HepG2 (cell line): ENCODE data around the gene UPB1. TPM values are rescaled to one million over a fixed set of nuclear protein-coding genes. Genes with fewer than 3 reads are reported as not detected.

Experiments
- ATAC-seq: fragments of 200-7000 bp; cut with Tn5 transposase; 3 replicates; pipeline ENCODE4 v1.9.1; 2020; ENCODE audit warnings: mild to moderate bottlenecking, moderate library complexity
- BruUV-seq: library from RNA; stranded (reverse); fragments of 400-500 nt; replicated peaks from 2 replicates; lab custom pipeline; 2021; lab: Mats Ljungman, UMichigan
- CTCF ChIA-PET: fragments of 300-600 bp; formaldehyde crosslinking; extraction: SDS; loops from one replicate; lab custom pipeline; 2021; ENCODE audit warnings: low total read pairs, inconsistent platforms, low intra/inter-chr PET ratio; lab: Yijun Ruan, JAX
- POLR2A ChIA-PET: fragments of 350-600 bp; sonication (Branson Sonifier 250); formaldehyde crosslinking; loops from one replicate; lab custom pipeline; 2020; ENCODE audit warnings: antibody characterized with exemption, inconsistent platforms; lab: Yijun Ruan, JAX
- DNase-seq: peaks from one replicate; pipeline ENCODE4 v3.0.0-alpha.2; 2015; ENCODE audit warnings: low spot score
- FAIRE-seq: peaks from 3 replicates; lab custom pipeline; 2011; peaks lifted over from hg19 to GRCh38; lab: Jason Lieb, UNC
- H2AFZ ChIP-seq: one replicate; pipeline ENCODE4 v1.6.1; 2011; ENCODE audit warnings: low read length, inconsistent platforms
- H3K27ac ChIP-seq: fragments of 300-600 bp; 3 replicates; pipeline ENCODE4 v1.8.0; 2011; ENCODE audit warnings: mixed run types, mild to moderate bottlenecking, mixed read lengths, low read length, inconsistent platforms; ENCODE audit not compliant: insufficient read depth; ENCODE audit errors: extremely low read length
- H3K27me3 ChIP-seq, 2 experiments: fragments of 200-600 bp in 1 of 2; 2 replicates in 1 of 2; 3 replicates in 1 of 2; pipeline versions ENCODE4 v1.6.0 to v1.8.0; 2011; ENCODE audit warnings: low read length in 2 of 2, mild to moderate bottlenecking in 2 of 2, moderate library complexity in 2 of 2, inconsistent platforms in 1 of 2; ENCODE audit not compliant: insufficient read depth in 2 of 2, control insufficient read depth in 1 of 2
- H3K36me3 ChIP-seq, 2 experiments: fragments of 200-600 bp in 1 of 2; replicated peaks in 1 of 2; 2 replicates in 1 of 2; 3 replicates in 1 of 2; pipeline versions ENCODE4 v1.5.1 to v1.8.0; 2011; ENCODE audit warnings: low read length in 2 of 2, inconsistent platforms in 1 of 2; ENCODE audit not compliant: insufficient read depth in 2 of 2, control insufficient read depth in 1 of 2
- H3K4me1 ChIP-seq: 2 replicates; pipeline ENCODE4 v1.5.1; 2012; ENCODE audit warnings: low read length, inconsistent platforms; ENCODE audit not compliant: insufficient read depth
- H3K4me2 ChIP-seq: 2 replicates; pipeline ENCODE4 v1.6.0; 2011; ENCODE audit warnings: low read depth, low read length, inconsistent platforms
- H3K4me3 ChIP-seq, 3 experiments: fragments of 200-600 bp in 1 of 3; sonication (generic), shearing (Covaris generic) in 1 of 3; replicated peaks in 1 of 3; 2 replicates each; pipeline ENCODE4 v1.5.1; 2011 to 2016; ENCODE audit warnings: low read length in 3 of 3, inconsistent platforms in 2 of 3, low read depth in 2 of 3, mild to moderate bottlenecking in 2 of 3, control low read depth in 1 of 3, mixed read lengths in 1 of 3; ENCODE audit not compliant: insufficient read depth in 1 of 3
- H3K79me2 ChIP-seq: one replicate; pipeline ENCODE4 v1.6.1; 2011; ENCODE audit warnings: low read length, inconsistent platforms; ENCODE audit not compliant: insufficient read depth
- H3K9ac ChIP-seq: 2 replicates; pipeline ENCODE4 v1.6.0; 2011; ENCODE audit warnings: mild to moderate bottlenecking, low read depth, low read length, inconsistent platforms; ENCODE audit not compliant: insufficient read depth
- H3K9me3 ChIP-seq: 2 replicates; pipeline ENCODE4 v1.5.1; 2012; ENCODE audit warnings: mild to moderate bottlenecking, low read length
- H4K20me1 ChIP-seq: 2 replicates; pipeline ENCODE4 v1.6.0; 2011; ENCODE audit warnings: inconsistent platforms, mild to moderate bottlenecking, low read length, moderate library complexity; ENCODE audit not compliant: insufficient read depth
- AGO2 ChIP-seq: fragments of 200-400 bp; formaldehyde crosslinking; optimal IDR thresholded peaks from 2 replicates; pipeline ENCODE3; 2017; ENCODE audit warnings: mild to moderate bottlenecking, low read depth, low read length, moderate library complexity
- AHR ChIP-seq: IDR thresholded peaks from 2 replicates; pipeline ENCODE4 v1.6.1; 2018; ENCODE audit warnings: missing genetic modification reagents, missing compliant biosample characterization
- KDM5B ChIP-seq: sonication (generic); formaldehyde crosslinking; IDR thresholded peaks from 2 replicates; pipeline ENCODE4 v1.4.0; 2020; ENCODE audit warnings: missing genetic modification reagents, mild to moderate bottlenecking, borderline replicate concordance
- KLF12 ChIP-seq: sonication (generic); formaldehyde crosslinking; IDR thresholded peaks from 2 replicates; pipeline ENCODE4 v1.4.0; 2020; ENCODE audit warnings: missing genetic modification reagents, borderline replicate concordance
- MEF2D ChIP-seq: sonication (generic); formaldehyde crosslinking; IDR thresholded peaks from 2 replicates; pipeline ENCODE4 v1.5.1; 2020; ENCODE audit warnings: mild to moderate bottlenecking, missing genetic modification reagents
- POLR2G ChIP-seq: fragments of 200-400 bp; formaldehyde crosslinking; IDR thresholded peaks from 2 replicates; pipeline ENCODE4 v1.6.1; 2018; ENCODE audit warnings: mild to moderate bottlenecking, low read depth, low read length, moderate library complexity
- TSC22D2 ChIP-seq: sonication (generic); formaldehyde crosslinking; IDR thresholded peaks from 2 replicates; pipeline ENCODE4 v1.5.1; 2020; ENCODE audit warnings: missing genetic modification reagents, mild to moderate bottlenecking, borderline replicate concordance
- ZFP37 ChIP-seq: sonication (generic); formaldehyde crosslinking; IDR thresholded peaks from 2 replicates; pipeline ENCODE4 v1.4.0; 2020; ENCODE audit warnings: missing genetic modification reagents, borderline replicate concordance
- ZNF30 ChIP-seq: sonication (generic); formaldehyde crosslinking; IDR thresholded peaks from 2 replicates; pipeline ENCODE4 v1.5.0; 2020; ENCODE audit warnings: mild to moderate bottlenecking, missing genetic modification reagents
- ZNF326 ChIP-seq: sonication (generic); formaldehyde crosslinking; IDR thresholded peaks from 2 replicates; pipeline ENCODE4 v1.4.0; 2020; ENCODE audit warnings: missing genetic modification reagents, borderline replicate concordance
- ZNF329 ChIP-seq: sonication (generic); formaldehyde crosslinking; IDR thresholded peaks from 2 replicates; pipeline ENCODE4 v1.9.0; 2021; ENCODE audit warnings: low read depth, mild to moderate bottlenecking, missing genetic modification reagents
- ZNF607 ChIP-seq: sonication (generic); formaldehyde crosslinking; IDR thresholded peaks from 2 replicates; pipeline ENCODE4 v1.5.1; 2020; ENCODE audit warnings: missing genetic modification reagents, mild to moderate bottlenecking, borderline replicate concordance
- ZNF790 ChIP-seq: sonication (generic); formaldehyde crosslinking; IDR thresholded peaks from 2 replicates; pipeline ENCODE4 v1.8.0; 2022; ENCODE audit warnings: missing genetic modification reagents, mild to moderate bottlenecking, borderline replicate concordance
- WGBS: methylation state at CpG from one replicate; pipeline ENCODE4 v1.1.6; 2017; ENCODE audit warnings: low lambda C conversion rate; 5-methylcytosine and 5-hydroxymethylcytosine counted together
- in situ Hi-C: cut with HindIII; loops from 2 replicates; pipeline ENCODE4 v1.10.0; 2017; ENCODE audit warnings: low pct_unique_long_range_greater_than_20kb; ENCODE audit not compliant: extremely low pct_ligation_motif_present
- intact Hi-C: fragments of 100-400 bp; cut with micrococcal nuclease; formaldehyde crosslinking; loops from one replicate; pipeline ENCODE4 v1.10.0; 2022; ENCODE audit not compliant: unreplicated experiment
- polyA plus RNA-seq, 8 experiments: library from polyadenylated mRNA; depleted of rRNA in 3 of 8; stranded (reverse) in 7 of 8; unstranded in 1 of 8; fragments of >200 nt; fragmentation: Illumina TruSeq in 4 of 8; extraction: Trizol in 4 of 8; gene quantifications; 2 replicates each; pipeline versions ENCODE4 v1.2.1 to v1.2.3, GENCODE V29; 2011 to 2016; ENCODE audit warnings: low read depth in 4 of 8, missing spikeins in 1 of 8, mixed read lengths in 1 of 8; ENCODE audit not compliant: insufficient read depth in 1 of 8
- total RNA-seq, 5 experiments: library from RNA; depleted of rRNA; stranded (reverse); fragments of >200 nt; fragmentation: Illumina TruSeq; extraction: Trizol; gene quantifications; 2 replicates each; pipeline ENCODE4 v1.2.3, GENCODE V29; 2016; ENCODE audit warnings: low read depth in 1 of 5
- TF ChIP-seq, protein P1 (sequence below): sonication (generic); formaldehyde crosslinking; IDR thresholded peaks from 2 replicates; pipeline ENCODE4 v1.5.0; 2020; ENCODE audit warnings: missing genetic modification reagents
- TF ChIP-seq, protein P2 (sequence below): sonication (generic); formaldehyde crosslinking; conservative IDR thresholded peaks from 2 replicates; pipeline ENCODE4 v1.8.0; 2022; ENCODE audit warnings: missing genetic modification reagents
- TF ChIP-seq, protein P3 (sequence below): sonication (generic); formaldehyde crosslinking; IDR thresholded peaks from 2 replicates; pipeline ENCODE4 v1.5.1; 2020; ENCODE audit warnings: mild to moderate bottlenecking, moderate library complexity, missing genetic modification reagents

Gene UPB1
- total and polyA plus RNA-seq, 2 of the 13 experiments (the other 11 are each of a cell fraction or from before 2014, with no cell fraction given), result 0.38 to 1.2 TPM

DNA sequence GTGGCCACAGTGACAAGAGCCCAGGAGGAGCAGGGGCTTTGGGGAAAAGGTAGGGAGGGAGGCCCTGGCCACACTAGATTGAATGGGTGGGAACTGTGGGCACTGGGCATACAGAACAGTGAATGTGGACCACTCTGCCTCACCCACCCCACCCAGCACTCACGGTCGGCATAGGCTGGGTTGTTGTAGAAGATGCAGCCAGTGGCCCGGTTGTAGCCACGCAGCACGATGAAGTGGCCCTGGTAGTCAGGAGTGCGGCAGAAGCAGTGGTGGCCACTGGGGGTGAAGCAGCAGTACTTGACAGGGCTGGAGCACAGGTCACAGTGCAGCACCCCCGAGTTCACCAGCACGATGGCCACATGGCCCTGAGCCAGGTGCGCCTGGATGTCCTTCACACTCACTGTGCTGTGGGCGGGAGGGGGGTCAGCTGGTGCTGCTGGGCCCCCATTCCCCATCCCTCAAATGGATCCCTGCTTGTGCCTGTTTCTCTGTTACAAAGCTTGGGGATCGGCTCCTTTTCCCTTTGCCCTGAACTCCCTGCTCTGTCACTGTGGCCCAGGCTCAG, 48.6 kb downstream of the UPB1 start (continued):
- TF ChIP-seq, protein P1, sequence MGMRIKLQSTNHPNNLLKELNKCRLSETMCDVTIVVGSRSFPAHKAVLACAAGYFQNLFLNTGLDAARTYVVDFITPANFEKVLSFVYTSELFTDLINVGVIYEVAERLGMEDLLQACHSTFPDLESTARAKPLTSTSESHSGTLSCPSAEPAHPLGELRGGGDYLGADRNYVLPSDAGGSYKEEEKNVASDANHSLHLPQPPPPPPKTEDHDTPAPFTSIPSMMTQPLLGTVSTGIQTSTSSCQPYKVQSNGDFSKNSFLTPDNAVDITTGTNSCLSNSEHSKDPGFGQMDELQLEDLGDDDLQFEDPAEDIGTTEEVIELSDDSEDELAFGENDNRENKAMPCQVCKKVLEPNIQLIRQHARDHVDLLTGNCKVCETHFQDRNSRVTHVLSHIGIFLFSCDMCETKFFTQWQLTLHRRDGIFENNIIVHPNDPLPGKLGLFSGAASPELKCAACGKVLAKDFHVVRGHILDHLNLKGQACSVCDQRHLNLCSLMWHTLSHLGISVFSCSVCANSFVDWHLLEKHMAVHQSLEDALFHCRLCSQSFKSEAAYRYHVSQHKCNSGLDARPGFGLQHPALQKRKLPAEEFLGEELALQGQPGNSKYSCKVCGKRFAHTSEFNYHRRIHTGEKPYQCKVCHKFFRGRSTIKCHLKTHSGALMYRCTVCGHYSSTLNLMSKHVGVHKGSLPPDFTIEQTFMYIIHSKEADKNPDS (CRISPR knock-in tag), result no peak
- 0 out of 2 replicates have a peak, but pooled peaks have one; percentile 20 for TF ChIP-seq AHR (CRISPR knock-in tag)

DNA sequence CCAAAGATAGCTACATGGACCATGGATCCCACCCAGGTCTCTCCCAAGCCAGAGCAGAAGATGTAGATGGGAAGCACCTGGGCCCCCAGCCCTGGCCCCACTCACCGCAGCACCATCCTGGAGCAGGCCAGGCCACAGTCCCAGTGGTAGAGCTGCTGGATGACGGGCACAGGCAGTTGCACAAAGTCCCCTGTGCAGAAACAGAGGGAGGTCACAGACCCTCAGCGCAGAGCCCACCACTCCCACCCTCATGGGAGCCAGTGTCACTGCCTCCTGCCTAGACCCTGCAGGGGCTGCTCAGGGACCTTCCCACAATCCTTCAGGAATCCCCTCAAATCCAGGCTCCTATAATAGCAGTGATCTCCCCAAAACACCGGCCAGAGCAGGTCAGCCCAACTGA, 53.7 kb downstream of the UPB1 start:
- Histone ChIP-seq H3K9ac (peak overlapping the region; percentile 56), H3K36me3 (peaks cover 26 to 51% of the 10 kb centered on the region in 2 experiments), H3K4me2 (peak overlapping the region; percentile 62), H3K27ac (peak overlapping the region; percentile 98), H2AFZ (no peak overlapping the region), H3K79me2 (peaks cover 50% of the 10 kb centered on the region), H3K9me3 (no peaks in the 10 kb centered on the region), H4K20me1 (no peaks in the 10 kb centered on the region), H3K4me1 (peaks cover 75% of the 10 kb centered on the region), H3K4me3 (no peak overlapping the region), H3K27me3 (no peaks in the 10 kb centered on the region)
- no peak for ATAC-seq
- CTCF ChIA-PET, result interaction anchor here (2.2 kb wide), 1 partner anchor 24 kb away, joined by 6 read pairs; no protein-coding TSS in a partner anchor
- 100% methylated on average over 1 of the region's 4 CpGs for WGBS
- DNase-seq, result no peak
- intact Hi-C loops (loop anchor here (1.0 kb wide), 1 partner anchor 39 kb away; no protein-coding TSS in a partner anchor), in situ Hi-C loops (no loop called here)
- no peak for FAIRE-seq
- no TSS peak for BruUV-seq
- POLR2A ChIA-PET, result interaction anchor here (1.2 to 9.3 kb wide), 10 partner anchors 10 to 88 kb away, joined by 5 to 138 read pairs (median 16); no protein-coding TSS in a partner anchor
- TF ChIP-seq ZNF30 (CRISPR knock-in tag) (no peak), ZNF607 (CRISPR knock-in tag) (0 out of 2 replicates have a peak, but pooled peaks have one; percentile 31), AGO2 (peak; percentile 86), MEF2D (CRISPR knock-in tag) (no peak), POLR2G (0 out of 2 replicates have a peak, but pooled peaks have one; percentile 1), ZNF329 (CRISPR knock-in tag) (no peak), KLF12 (CRISPR knock-in tag) (no peak), KDM5B (no peak), ZNF790 (CRISPR knock-in tag) (no peak), TSC22D2 (no peak), ZFP37 (CRISPR knock-in tag) (0 out of 2 replicates have a peak, but pooled peaks have one; percentile 12), ZNF326 (CRISPR knock-in tag) (peak; percentile 52; the same call in 1 of the 2 replicates)
- TF ChIP-seq, protein P2, sequence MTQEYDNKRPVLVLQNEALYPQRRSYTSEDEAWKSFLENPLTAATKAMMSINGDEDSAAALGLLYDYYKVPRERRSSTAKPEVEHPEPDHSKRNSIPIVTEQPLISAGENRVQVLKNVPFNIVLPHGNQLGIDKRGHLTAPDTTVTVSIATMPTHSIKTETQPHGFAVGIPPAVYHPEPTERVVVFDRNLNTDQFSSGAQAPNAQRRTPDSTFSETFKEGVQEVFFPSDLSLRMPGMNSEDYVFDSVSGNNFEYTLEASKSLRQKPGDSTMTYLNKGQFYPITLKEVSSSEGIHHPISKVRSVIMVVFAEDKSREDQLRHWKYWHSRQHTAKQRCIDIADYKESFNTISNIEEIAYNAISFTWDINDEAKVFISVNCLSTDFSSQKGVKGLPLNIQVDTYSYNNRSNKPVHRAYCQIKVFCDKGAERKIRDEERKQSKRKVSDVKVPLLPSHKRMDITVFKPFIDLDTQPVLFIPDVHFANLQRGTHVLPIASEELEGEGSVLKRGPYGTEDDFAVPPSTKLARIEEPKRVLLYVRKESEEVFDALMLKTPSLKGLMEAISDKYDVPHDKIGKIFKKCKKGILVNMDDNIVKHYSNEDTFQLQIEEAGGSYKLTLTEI (CRISPR knock-in tag), result no peak
- TF ChIP-seq, protein P3, sequence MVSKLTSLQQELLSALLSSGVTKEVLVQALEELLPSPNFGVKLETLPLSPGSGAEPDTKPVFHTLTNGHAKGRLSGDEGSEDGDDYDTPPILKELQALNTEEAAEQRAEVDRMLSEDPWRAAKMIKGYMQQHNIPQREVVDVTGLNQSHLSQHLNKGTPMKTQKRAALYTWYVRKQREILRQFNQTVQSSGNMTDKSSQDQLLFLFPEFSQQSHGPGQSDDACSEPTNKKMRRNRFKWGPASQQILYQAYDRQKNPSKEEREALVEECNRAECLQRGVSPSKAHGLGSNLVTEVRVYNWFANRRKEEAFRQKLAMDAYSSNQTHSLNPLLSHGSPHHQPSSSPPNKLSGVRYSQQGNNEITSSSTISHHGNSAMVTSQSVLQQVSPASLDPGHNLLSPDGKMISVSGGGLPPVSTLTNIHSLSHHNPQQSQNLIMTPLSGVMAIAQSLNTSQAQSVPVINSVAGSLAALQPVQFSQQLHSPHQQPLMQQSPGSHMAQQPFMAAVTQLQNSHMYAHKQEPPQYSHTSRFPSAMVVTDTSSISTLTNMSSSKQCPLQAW, result peak; percentile 58; the same call in 1 of the 2 replicates
